HG02943 (cell line): ENCODE results near the gene SULT1A3.
"Not testable (repeated sequence)": the region's sequence is repeated elsewhere in the genome, so short reads cannot be mapped to it uniquely, and the experiment has no call there.

Experiments
- ATAC-seq: cut with Tn5 transposase; IDR thresholded peaks from one replicate; pipeline ENCODE4 v1.9.1; 2021; ENCODE audit warnings: mild to moderate bottlenecking, low read depth, moderate library complexity; ENCODE audit not compliant: unreplicated experiment

Gene SULT1A3

GRCh38 chr16:30186444-30186781 lies 12.6 kb upstream of the SULT1A3 start:
- no peak for ATAC-seq

- ATAC-seq = no peak
Measured at GRCh38 chr16:30186782-30187555, 12.1 kb upstream of the SULT1A3 start.

- ATAC-seq = no peak
Measured at GRCh38 chr16:30187556-30187865, 11.5 kb upstream of the SULT1A3 start.

- ATAC-seq = no peak
Measured at GRCh38 chr16:30187971-30188561, 11.0 kb upstream of the SULT1A3 start.

- not testable (repeated sequence) for ATAC-seq
Measured at GRCh38 chr16:30191158-30191557, 7.9 kb upstream of the SULT1A3 start.

GRCh38 chr16:30193098-30193497 lies 6.0 kb upstream of the SULT1A3 start:
- peak; percentile 17 for ATAC-seq

GRCh38 chr16:30193615-30194014 lies 5.4 kb upstream of the SULT1A3 start, which contains the start of the genes BOLA2B and SLX1A:
Gene BOLA2B, minus strand, starts transcription at chr16:30193666. Its CDS starts 71 bp downstream, at chr16:30193595.
Gene SLX1A, plus strand, starts transcription at chr16:30193875. Its CDS starts 210 bp downstream, at chr16:30194085.
- ATAC-seq = peak; percentile 77

GRCh38 chr16:30194172-30194925 lies 4.7 kb upstream of the SULT1A3 start:
- ATAC-seq = peak; percentile 64

GRCh38 chr16:30197001-30197400 lies 2.1 kb upstream of the SULT1A3 start:
- not testable (repeated sequence) for ATAC-seq

GRCh38 chr16:30199608-30200343 lies 721 bp downstream of the SULT1A3 start:
- ATAC-seq = not testable (repeated sequence)

- not testable (repeated sequence) for ATAC-seq
Measured at GRCh38 chr16:30205541-30206236, 6.6 kb downstream of the SULT1A3 start.

GRCh38 chr16:30206252-30206651 lies 7.2 kb downstream of the SULT1A3 start:
- ATAC-seq = not testable (repeated sequence)

- not testable (repeated sequence) for ATAC-seq
Measured at GRCh38 chr16:30207063-30207704, 8.1 kb downstream of the SULT1A3 start.

GRCh38 chr16:30209032-30209431 lies 10.0 kb downstream of the SULT1A3 start:
- not testable (repeated sequence) for ATAC-seq

GRCh38 chr16:30211414-30211813 lies 12.4 kb downstream of the SULT1A3 start:
- not testable (repeated sequence) for ATAC-seq

- ATAC-seq = not testable (repeated sequence)
Measured at GRCh38 chr16:30217082-30217481, 18.0 kb downstream of the SULT1A3 start.

GRCh38 chr16:30248379-30248778 lies 49.3 kb downstream of the SULT1A3 start, which contains the start of gene NPIPB13:
Gene NPIPB13, minus strand, starts transcription at chr16:30248479. Its CDS starts 2,906 bp downstream, at chr16:30245573.
- ATAC-seq = not testable (repeated sequence)
